BJ (cell line): ENCODE data around the gene ZSCAN9. TPM values are rescaled to one million over a fixed set of nuclear protein-coding genes. Genes with fewer than 3 reads are reported as not detected.

ENCODE experiments used
- CTCF ChIA-PET: fragments of 350-600 bp; formaldehyde crosslinking; extraction: SDS; loops from one replicate; lab custom pipeline; 2021; ENCODE audit warnings: antibody characterized with exemption, inconsistent platforms; lab: Yijun Ruan, JAX
- POLR2A ChIA-PET: fragments of 300-600 bp; sonication (Branson Sonifier 250); formaldehyde crosslinking; extraction: SDS; loops from one replicate; lab custom pipeline; 2021; ENCODE audit warnings: antibody characterized with exemption; lab: Charles Lee
- DNase-seq: peaks from one replicate; pipeline ENCODE4 v3.0.0-alpha.2; 2011; ENCODE audit warnings: low read depth
- H3K27me3 ChIP-seq: 2 replicates; pipeline ENCODE4 v1.6.0; 2011; ENCODE audit warnings: low read length; ENCODE audit not compliant: control insufficient read depth, insufficient read depth
- H3K36me3 ChIP-seq: 2 replicates; pipeline ENCODE4 v1.5.1; 2011; ENCODE audit warnings: low read length; ENCODE audit not compliant: control insufficient read depth, insufficient read depth
- H3K4me3 ChIP-seq: 2 replicates; pipeline ENCODE4 v1.5.1; 2011; ENCODE audit warnings: low read depth, mild to moderate bottlenecking, control low read depth, low read length
- CTCF ChIP-seq: IDR thresholded peaks from 2 replicates; pipeline ENCODE4 v1.5.1; 2011; ENCODE audit warnings: low read depth, mild to moderate bottlenecking, control low read depth, inconsistent platforms, low read length, moderate library complexity; ENCODE audit not compliant: insufficient read depth
- polyA plus RNA-seq: library from polyadenylated mRNA; depleted of rRNA; stranded (reverse); fragments of >200 nt; gene quantifications from 2 replicates; pipeline ENCODE4 v1.2.3, GENCODE V29; 2011

Gene ZSCAN9
- polyA plus RNA-seq, 1 experiment = 9.9 TPM

GRCh38 chr6:28224131-28225055 is 682 bp upstream of the ZSCAN9 start:
- ChIA-PET CTCF (no interaction called here), POLR2A (no interaction called here)
- Histone ChIP-seq H3K36me3 (peaks cover 2% of the 10 kb centered on the region), H3K27me3 (no peaks in the 10 kb centered on the region), H3K4me3 (peak overlapping the region; percentile 87)
- TF ChIP-seq CTCF = no peak
- no peak for DNase-seq

GRCh38 chr6:28226460-28226859 is 1.4 kb downstream of the ZSCAN9 start:
- H3K27me3 ChIP-seq = no peaks in the 10 kb centered on the region
- CTCF ChIA-PET = interaction anchor here (0.7 kb wide), 1 partner anchor 130 kb away, joined by 3 read pairs; no protein-coding TSS in a partner anchor
- peaks cover 2% of the 10 kb centered on the region for H3K36me3 ChIP-seq
- TF ChIP-seq CTCF = no peak
- POLR2A ChIA-PET = no interaction called here
- DNase-seq = no peak
- no peak overlapping the region for H3K4me3 ChIP-seq

GRCh38 chr6:28232785-28233184 is 7.7 kb downstream of the ZSCAN9 start:
- Histone ChIP-seq H3K4me3 (no peak overlapping the region), H3K27me3 (no peaks in the 10 kb centered on the region), H3K36me3 (peaks cover 4% of the 10 kb centered on the region)
- POLR2A ChIA-PET = no interaction called here
- TF ChIP-seq CTCF = no peak
- CTCF ChIA-PET = no interaction called here
- DNase-seq = no peak

- TF ChIP-seq CTCF = no peak
Observed at GRCh38 chr6:28235912-28236452, 10.9 kb downstream of the ZSCAN9 start.

GRCh38 chr6:28239636-28240035 is 14.6 kb downstream of the ZSCAN9 start:
- TF ChIP-seq CTCF = no peak
- DNase-seq = no peak
- H3K36me3 ChIP-seq = no peaks in the 10 kb centered on the region
- POLR2A ChIA-PET = no interaction called here
- CTCF ChIA-PET = no interaction called here
- H3K27me3 ChIP-seq = no peaks in the 10 kb centered on the region
- H3K4me3 ChIP-seq = no peak overlapping the region

More at GRCh38 chr6:28235912-28236452, 10.9 kb downstream of the ZSCAN9 start:
- H3K4me3 ChIP-seq = no peak overlapping the region
- peaks cover 2% of the 10 kb centered on the region; the same call in 1 of the 2 replicates for H3K36me3 ChIP-seq
- ChIA-PET CTCF (no interaction called here), POLR2A (no interaction called here)
- no peak for DNase-seq
- no peaks in the 10 kb centered on the region for H3K27me3 ChIP-seq
